ENCODE results near the gene BAZ1A.
"Not testable (repeated sequence)": the region's sequence is repeated elsewhere in the genome, so short reads cannot be mapped to it uniquely, and the experiment has no call there.

BAZ1A gene

GRCh38 chr14:34782031-34782430, 93.1 kb downstream of the BAZ1A start:
- no peak for DNase-seq

- DNase-seq = no peak
Observed at GRCh38 chr14:34781242-34781641, 93.9 kb downstream of the BAZ1A start.

GRCh38 chr14:34780646-34781045, 94.5 kb downstream of the BAZ1A start:
- no peak for DNase-seq

GRCh38 chr14:34778744-34779143, 96.4 kb downstream of the BAZ1A start:
- no peak for DNase-seq

GRCh38 chr14:34776611-34777010, 98.5 kb downstream of the BAZ1A start:
- DNase-seq = no peak

- DNase-seq = no peak
Observed at GRCh38 chr14:34775922-34776321, 99.2 kb downstream of the BAZ1A start.

GRCh38 chr14:34775342-34775741, 99.8 kb downstream of the BAZ1A start:
- DNase-seq = no peak

GRCh38 chr14:34770901-34771300, 104.3 kb downstream of the BAZ1A start:
- no peak for DNase-seq

GRCh38 chr14:34766606-34767005, 108.6 kb downstream of the BAZ1A start:
- DNase-seq = no peak

- no peak for DNase-seq
Observed at GRCh38 chr14:34766060-34766459, 109.1 kb downstream of the BAZ1A start.

- no peak for DNase-seq
Observed at GRCh38 chr14:34755215-34755614, 119.9 kb downstream of the BAZ1A start.

GRCh38 chr14:34754687-34755086, 120.5 kb downstream of the BAZ1A start:
- no peak for DNase-seq

GRCh38 chr14:34750670-34751069, 124.5 kb downstream of the BAZ1A start:
- no peak for DNase-seq

- no peak for DNase-seq
Observed at GRCh38 chr14:34750233-34750632, 124.9 kb downstream of the BAZ1A start.

GRCh38 chr14:34749408-34749807, 125.8 kb downstream of the BAZ1A start:
- no peak for DNase-seq

GRCh38 chr14:34742270-34743115, 132.7 kb downstream of the BAZ1A start:
- DNase-seq = no peak

GRCh38 chr14:34741840-34742239, 133.3 kb downstream of the BAZ1A start:
- DNase-seq = no peak

GRCh38 chr14:34740139-34740538, 135.0 kb downstream of the BAZ1A start:
- DNase-seq = not testable (repeated sequence)

GRCh38 chr14:34737079-34737478, 138.1 kb downstream of the BAZ1A start:
- not testable (repeated sequence) for DNase-seq

GRCh38 chr14:34733245-34733644, 141.9 kb downstream of the BAZ1A start:
- DNase-seq = no peak

GRCh38 chr14:34732802-34733201, 142.4 kb downstream of the BAZ1A start:
- DNase-seq = no peak

- DNase-seq = no peak
Observed at GRCh38 chr14:34723867-34724266, 151.3 kb downstream of the BAZ1A start.

GRCh38 chr14:34722723-34723545, 152.2 kb downstream of the BAZ1A start:
- no peak for DNase-seq

GRCh38 chr14:34721129-34721528, 154.0 kb downstream of the BAZ1A start:
- no peak for DNase-seq
